Astrocyte of the cerebellum (primary cell): ENCODE results near the gene RNU6-1.
A peak's percentile ranks its signal among the peaks of the same experiment; 100 is the strongest.

Experiments
- DNase-seq: peaks from one replicate; pipeline ENCODE4 v3.0.0-alpha.2; 2011; ENCODE audit warnings: low read depth
- H3K4me3 ChIP-seq: 2 replicates; pipeline ENCODE4 v1.5.1; 2011; ENCODE audit warnings: mild to moderate bottlenecking, low read depth, low read length, moderate library complexity
- CTCF ChIP-seq: IDR thresholded peaks from 2 replicates; pipeline ENCODE4 v1.5.1; 2012; ENCODE audit warnings: low read length, low read depth, moderate library complexity, mild to moderate bottlenecking; ENCODE audit errors: missing control alignments
- in situ Hi-C: cut with HindIII; loops from 2 replicates; pipeline ENCODE4 v1.10.0; 2017; ENCODE audit warnings: low sequenced_read_pairs

RNU6-1 gene

GRCh38 chr15:67870868-67871408 lies 31.1 kb upstream of the RNU6-1 start:
- no peak for TF ChIP-seq CTCF
- no peak overlapping the region for H3K4me3 ChIP-seq
- in situ Hi-C loops = no loop called here
- DNase-seq = no peak

GRCh38 chr15:67869701-67870100 lies 29.9 kb upstream of the RNU6-1 start:
- TF ChIP-seq CTCF = no peak
- in situ Hi-C loops = no loop called here
- no peak overlapping the region for H3K4me3 ChIP-seq
- no peak for DNase-seq

DNA sequence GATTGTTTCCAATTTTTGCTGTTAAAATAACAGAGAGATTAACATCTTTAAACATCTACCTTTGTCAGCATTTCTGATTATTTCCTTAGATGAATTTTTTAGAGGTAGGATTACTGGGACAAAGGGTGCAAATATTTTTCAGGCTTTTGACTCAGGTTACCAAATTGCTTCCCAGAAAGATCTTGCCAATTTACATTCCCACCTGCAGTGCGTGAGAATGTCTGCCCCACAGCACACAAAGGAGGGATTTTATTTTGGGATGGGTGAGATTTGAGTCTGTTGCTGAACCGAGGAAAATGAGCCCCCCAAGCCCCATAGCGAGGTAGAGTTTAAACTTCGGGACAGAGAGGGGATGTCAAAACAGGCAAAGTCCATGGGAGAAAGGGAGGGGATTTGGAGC lies 25.9 kb upstream of the RNU6-1 start:
- in situ Hi-C loops = no loop called here
- H3K4me3 ChIP-seq = no peak overlapping the region
- TF ChIP-seq CTCF = no peak
- no peak for DNase-seq

DNA sequence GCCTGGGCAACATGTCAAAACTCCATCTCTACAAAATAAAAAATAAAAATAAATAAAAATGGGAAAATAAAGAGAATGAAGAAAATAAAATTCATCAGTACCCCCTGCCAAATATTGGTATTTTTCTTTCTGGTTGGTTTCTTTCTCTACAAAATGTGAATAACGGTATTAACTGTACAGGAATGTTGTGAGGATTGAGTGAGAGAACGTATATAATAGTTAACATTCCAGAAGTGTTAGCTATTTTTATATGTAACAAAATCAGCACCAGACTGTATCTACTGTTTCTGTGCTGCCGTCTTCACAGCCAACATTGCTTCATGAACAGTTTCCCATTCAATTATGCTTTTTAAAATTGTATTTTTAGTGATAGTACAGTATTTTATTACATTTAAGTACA lies 25.5 kb upstream of the RNU6-1 start:
- in situ Hi-C loops = no loop called here
- no peak for DNase-seq
- H3K4me3 ChIP-seq = no peak overlapping the region
- no peak for TF ChIP-seq CTCF

GRCh38 chr15:67863442-67863987 lies 23.7 kb upstream of the RNU6-1 start:
- in situ Hi-C loops = no loop called here

GRCh38 chr15:67862750-67863441 lies 23.1 kb upstream of the RNU6-1 start:
- H3K4me3 ChIP-seq = peak overlapping the region; percentile 38
- DNase-seq = no peak
- in situ Hi-C loops = no loop called here
- TF ChIP-seq CTCF = no peak

More at GRCh38 chr15:67863442-67863987, 23.7 kb upstream of the RNU6-1 start:
- DNase-seq = no peak
- H3K4me3 ChIP-seq = peak overlapping the region; percentile 38
- TF ChIP-seq CTCF = peak; percentile 87
